T-helper 1 cell (primary cell): ENCODE data around the gene NECAB2.
A peak's percentile ranks its signal among the peaks of the same experiment; 100 is the strongest.

Experiments
- DNase-seq, 5 donors: peaks; one replicate each; pipeline ENCODE4 v3.0.0-alpha.2; 2012 to 2020

NECAB2 gene

GRCh38 chr16:83968306-83968851, 335 bp downstream of the NECAB2 start:
- DNase-seq, result no peak

GRCh38 chr16:83968891-83969649, 1.0 kb downstream of the NECAB2 start:
- no peak for DNase-seq

GRCh38 chr16:83969771-83970429, 1.9 kb downstream of the NECAB2 start:
- no peak for DNase-seq

GRCh38 chr16:83970430-83970815, 2.4 kb downstream of the NECAB2 start:
- no peak for DNase-seq

GRCh38 chr16:83971165-83972130, 3.4 kb downstream of the NECAB2 start:
- DNase-seq, result no peak

- no peak for DNase-seq
Measured at GRCh38 chr16:83972256-83973008, 4.4 kb downstream of the NECAB2 start.

GRCh38 chr16:83973077-83973476, 5.0 kb downstream of the NECAB2 start:
- no peak for DNase-seq

GRCh38 chr16:83973581-83974385, 5.7 kb downstream of the NECAB2 start:
- no peak for DNase-seq

- no peak for DNase-seq
Measured at GRCh38 chr16:83974475-83974874, 6.4 kb downstream of the NECAB2 start.

GRCh38 chr16:83975590-83976260, 7.7 kb downstream of the NECAB2 start:
- DNase-seq, result no peak

GRCh38 chr16:83977056-83977815, 9.2 kb downstream of the NECAB2 start:
- DNase-seq, result no peak

- no peak for DNase-seq
Measured at GRCh38 chr16:83978401-83978904, 10.4 kb downstream of the NECAB2 start.

GRCh38 chr16:83979441-83979840, 11.4 kb downstream of the NECAB2 start:
- no peak for DNase-seq

- DNase-seq, result no peak
Measured at GRCh38 chr16:83980794-83981193, 12.8 kb downstream of the NECAB2 start.

- no peak for DNase-seq
Measured at GRCh38 chr16:83981799-83982198, 13.8 kb downstream of the NECAB2 start.

- DNase-seq, result no peak
Measured at GRCh38 chr16:83983491-83983890, 15.4 kb downstream of the NECAB2 start.

- no peak for DNase-seq
Measured at GRCh38 chr16:83989300-83989699, 21.3 kb downstream of the NECAB2 start.

- no peak for DNase-seq
Measured at GRCh38 chr16:83990492-83990891, 22.4 kb downstream of the NECAB2 start.

GRCh38 chr16:83992624-83993023, 24.6 kb downstream of the NECAB2 start:
- no peak for DNase-seq

- peak in 1 of 5 donors; percentile 22 for DNase-seq
Measured at GRCh38 chr16:83994087-83994486, 26.0 kb downstream of the NECAB2 start.
